Stimulated activated CD4-positive, alpha-beta T cell treated with anti-CD3 and anti-CD28 coated beads, Interleukin-1b, Interleukin-23, amount 100 ng/mL, for 4 hours (primary cell): Measurements from ENCODE around the gene EEA1.

Experiments
- DNase-seq, 2 donors: peaks; one replicate each; pipeline ENCODE4 v3.0.0-alpha.2; 2020; ENCODE audit warnings: low read depth in 2 of 2

The EEA1 gene

DNA sequence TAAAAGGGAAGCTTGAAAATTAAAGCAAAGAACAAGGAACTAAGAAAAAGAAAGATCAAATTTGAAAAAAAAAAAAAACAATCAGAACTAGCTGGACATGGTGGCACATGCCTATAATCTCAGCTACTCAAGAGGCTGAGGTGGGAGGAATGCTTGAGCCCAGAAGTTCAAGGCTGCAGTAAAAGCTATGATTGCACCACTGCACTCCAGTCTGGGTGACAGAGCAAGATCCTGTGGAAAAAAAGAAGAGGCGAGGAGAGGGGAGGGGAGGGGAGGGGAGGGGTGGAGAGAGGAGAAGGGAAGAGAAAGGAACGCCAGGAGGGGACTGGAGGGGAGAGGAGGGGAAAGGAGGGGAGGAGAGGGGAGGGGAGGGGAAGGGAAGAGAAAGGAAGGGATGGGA, 43.0 kb downstream of the EEA1 start:
- DNase-seq: no peak

- DNase-seq: no peak
These were observed 49.3 kb downstream of the EEA1 start for GRCh38 chr12:92879698-92880322.

- DNase-seq: no peak
These were observed 51.2 kb downstream of the EEA1 start for GRCh38 chr12:92877904-92878303.

GRCh38 chr12:92876496-92876895, 52.6 kb downstream of the EEA1 start:
- no peak for DNase-seq

GRCh38 chr12:92871116-92871515, 58.0 kb downstream of the EEA1 start:
- DNase-seq: no peak

GRCh38 chr12:92866418-92866817, 62.7 kb downstream of the EEA1 start:
- DNase-seq: no peak

DNA sequence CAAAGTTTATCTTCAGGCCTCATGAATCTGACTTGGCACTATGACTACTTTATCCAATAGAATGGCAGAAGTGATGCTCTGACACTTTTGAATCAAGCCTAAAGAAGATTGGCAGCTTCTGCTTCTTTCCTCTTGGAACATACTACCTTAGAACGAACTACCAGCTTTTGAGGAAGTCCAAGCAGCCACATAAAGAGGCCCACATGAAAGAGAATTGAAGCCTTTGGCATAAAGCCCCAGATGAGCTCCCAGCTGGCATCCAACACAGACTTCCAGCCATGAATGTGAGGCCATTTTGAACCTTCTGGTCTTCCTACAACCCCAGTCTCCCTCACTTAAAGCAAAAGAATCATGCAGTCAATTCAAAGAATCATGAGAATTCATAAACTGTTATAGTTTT, 65.8 kb downstream of the EEA1 start:
- no peak for DNase-seq

- DNase-seq: no peak
These were observed 67.7 kb downstream of the EEA1 start for GRCh38 chr12:92861381-92861780.

DNA sequence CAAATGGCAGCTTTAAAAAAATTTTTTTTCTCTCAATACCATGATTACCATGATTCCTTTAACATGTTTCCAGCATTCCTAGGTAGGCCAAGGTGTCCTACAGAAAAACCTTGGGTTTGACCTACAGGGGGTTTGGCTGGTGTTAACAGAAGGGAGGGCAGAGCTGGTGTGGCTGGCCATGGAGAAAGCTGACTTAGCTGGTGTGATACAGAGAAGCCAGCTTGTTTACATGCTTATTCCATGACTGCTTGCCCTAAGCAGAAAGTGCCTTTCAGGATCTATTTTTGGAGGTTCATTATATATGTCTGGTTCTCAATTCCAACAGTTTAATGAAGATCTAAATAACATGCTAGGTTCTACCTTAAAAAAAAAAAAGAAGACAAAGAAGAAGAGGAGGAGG, 68.6 kb downstream of the EEA1 start:
- no peak for DNase-seq

- no peak for DNase-seq
These were observed 69.3 kb downstream of the EEA1 start for GRCh38 chr12:92859650-92860386.

- no peak for DNase-seq
These were observed 71.3 kb downstream of the EEA1 start for GRCh38 chr12:92857818-92858217.

DNA sequence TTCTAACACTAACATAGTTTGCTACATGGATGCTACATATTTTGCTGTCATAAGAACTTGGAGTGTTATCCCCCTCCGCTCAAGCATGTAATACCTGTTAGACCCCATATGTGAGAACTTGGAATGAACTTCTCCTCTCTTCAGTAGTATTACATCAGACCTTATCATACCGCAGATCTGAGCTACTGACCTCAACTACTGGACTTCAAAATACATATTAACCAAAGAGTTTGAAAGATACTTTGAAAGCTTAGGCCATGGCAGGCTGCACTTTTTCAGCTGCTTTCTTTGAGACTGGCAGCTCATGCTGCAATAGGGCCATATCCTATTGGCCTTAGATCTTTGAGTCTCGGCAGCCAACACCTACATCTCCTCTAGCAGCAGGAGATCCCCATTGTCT, 74.8 kb downstream of the EEA1 start:
- no peak for DNase-seq

DNA sequence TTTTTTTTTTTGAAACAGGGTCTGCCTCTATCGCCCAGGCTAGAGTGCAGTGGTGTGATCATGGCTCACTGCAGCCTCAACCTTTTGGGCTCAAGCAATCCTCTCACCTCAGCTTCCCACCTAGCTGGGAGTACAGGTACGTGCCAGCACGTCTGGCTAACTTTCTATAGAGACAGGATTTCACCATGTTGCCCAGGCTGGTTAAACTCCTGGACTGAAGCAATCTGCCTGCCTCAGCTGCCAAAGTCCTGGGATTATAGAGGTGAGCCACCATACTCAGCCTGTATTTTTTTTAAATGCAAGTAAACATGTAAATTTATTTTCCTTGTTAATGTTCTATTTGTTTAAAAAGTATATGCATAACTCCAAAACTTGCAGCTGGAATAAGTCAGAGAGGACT, 80.4 kb downstream of the EEA1 start:
- DNase-seq: no peak

DNA sequence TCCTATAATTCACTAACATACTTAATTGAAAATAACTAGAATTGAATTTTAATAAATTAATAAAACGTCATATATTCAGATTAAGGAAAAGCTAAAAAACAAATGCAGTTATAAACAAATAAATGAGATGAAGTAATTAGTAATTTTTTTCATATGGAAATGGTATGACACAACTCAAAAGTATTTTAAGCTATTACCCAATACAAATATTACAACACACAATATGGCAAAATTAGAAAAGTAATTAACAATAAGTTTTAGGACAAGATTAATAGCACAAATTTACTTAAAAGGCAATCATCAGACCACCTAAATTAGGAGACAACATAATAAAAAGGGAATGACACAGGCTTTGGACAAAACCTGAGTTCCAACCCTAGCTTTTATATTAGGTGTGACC, 81.7 kb downstream of the EEA1 start:
- no peak for DNase-seq

DNA sequence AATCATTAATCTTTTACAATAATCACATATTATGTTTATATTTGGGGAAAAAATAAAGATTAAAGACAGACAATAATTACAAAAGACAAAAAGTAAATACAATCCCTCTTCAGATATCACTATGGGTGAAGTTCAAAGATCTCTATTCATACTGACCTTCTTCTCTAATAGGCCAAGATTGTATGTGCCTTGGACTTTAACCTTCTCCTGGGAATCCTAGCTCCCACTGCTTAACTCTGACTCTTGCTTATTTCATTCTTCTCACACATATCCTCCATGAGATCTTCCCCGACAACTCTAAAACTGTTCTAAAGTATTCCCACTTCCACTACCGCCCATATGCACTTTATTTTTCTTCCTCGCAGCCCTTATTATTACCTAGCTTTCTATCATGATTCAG, 83.8 kb downstream of the EEA1 start:
- no peak for DNase-seq

DNA sequence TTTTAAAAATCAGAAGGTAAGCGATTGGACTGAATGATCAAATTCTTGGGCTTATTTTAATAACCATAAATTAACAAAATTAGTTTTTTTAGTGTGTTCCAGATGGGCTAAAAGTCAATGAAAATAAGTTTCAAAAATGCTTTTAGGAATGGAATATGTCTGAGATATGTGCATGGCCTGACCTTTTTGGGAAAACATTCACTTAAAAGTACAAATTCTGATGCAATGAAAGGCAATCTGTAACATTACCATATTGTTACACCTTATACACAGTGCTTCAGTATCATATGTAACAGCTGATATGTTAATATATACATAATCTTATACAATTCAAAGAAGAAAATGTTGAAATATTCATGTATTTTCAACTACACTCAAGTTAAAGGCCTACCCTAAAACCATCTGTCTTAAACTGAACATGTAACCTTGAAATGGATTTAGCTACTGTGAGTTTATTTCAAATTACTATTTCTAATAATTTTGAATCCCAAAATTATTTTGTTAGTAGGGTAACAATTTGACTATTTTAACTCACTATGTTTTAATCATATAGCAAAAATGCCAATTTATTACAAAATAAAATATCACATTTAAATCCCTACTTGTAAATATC, 84.8 kb downstream of the EEA1 start:
- DNase-seq: no peak

DNA sequence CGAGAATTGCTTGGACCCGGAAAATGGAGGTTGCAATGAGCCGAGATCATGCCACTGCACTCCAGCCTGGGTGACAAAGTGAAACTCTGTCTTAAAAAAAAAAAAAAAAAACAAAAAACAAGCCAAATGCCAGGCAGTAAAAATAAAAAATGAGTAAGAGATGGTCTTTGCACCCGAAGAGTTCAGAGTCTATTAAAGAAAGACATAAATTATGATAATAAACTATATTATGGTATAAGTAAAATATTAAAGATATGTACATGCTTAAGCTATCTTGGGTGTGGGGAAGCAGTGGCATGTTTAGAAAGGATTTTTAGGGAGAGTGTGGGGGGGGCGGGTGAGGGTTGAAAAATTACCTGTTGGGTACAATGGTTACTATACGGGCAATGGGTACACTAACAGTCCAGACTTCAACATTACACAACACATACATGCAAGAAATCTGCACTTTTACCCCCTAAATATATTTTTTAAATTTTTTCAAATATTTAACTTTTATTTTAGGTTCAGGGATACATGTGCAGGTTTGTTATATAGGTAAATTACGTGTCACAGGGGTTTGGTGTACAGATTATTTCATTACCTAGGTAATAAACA, 99.3 kb downstream of the EEA1 start:
- DNase-seq: no peak

- no peak for DNase-seq
These were observed 100.5 kb downstream of the EEA1 start for GRCh38 chr12:92828565-92828964.

GRCh38 chr12:92827836-92828431, 101.2 kb downstream of the EEA1 start:
- peak; percentile 3 to 11 for DNase-seq

- no peak for DNase-seq
These were observed 108.0 kb downstream of the EEA1 start for GRCh38 chr12:92821142-92821541.

DNA sequence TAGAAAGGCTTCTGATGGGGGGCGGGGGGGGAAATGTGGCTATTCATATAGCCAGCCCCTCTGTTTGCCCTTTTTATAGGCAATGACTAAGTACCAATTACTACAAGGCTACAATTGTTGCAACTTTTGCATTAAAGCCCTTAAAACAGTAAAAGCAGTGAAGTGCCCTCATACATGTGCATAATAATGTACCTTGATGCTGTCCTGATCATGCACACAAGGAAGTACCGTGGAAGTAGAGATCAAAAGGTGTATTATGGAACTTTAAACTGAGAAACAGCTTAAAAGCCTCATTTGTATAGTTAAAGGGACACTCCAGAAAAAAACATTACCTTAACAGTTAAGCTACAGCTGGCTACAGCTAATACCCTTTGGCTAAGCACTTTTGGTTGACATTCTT, 114.5 kb downstream of the EEA1 start:
- no peak for DNase-seq

DNA sequence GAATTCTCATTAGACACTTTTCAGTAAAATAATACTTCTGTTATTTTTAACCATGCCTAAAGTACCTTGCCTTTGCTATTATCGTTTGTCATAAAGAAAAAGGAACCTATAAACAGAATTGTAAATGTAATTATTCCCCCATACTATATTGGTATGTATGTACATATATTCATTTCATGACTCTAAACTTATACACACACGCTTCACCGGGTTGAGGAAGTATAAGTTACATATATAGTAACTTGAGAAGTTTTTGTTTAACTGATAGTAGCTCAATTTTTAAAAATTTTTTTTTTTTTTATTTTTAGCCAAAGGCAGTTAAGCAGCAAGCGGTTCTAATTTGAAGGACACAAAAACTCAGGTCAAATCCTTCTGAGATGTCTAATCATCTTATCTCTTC, 118.7 kb downstream of the EEA1 start:
- no peak for DNase-seq

DNA sequence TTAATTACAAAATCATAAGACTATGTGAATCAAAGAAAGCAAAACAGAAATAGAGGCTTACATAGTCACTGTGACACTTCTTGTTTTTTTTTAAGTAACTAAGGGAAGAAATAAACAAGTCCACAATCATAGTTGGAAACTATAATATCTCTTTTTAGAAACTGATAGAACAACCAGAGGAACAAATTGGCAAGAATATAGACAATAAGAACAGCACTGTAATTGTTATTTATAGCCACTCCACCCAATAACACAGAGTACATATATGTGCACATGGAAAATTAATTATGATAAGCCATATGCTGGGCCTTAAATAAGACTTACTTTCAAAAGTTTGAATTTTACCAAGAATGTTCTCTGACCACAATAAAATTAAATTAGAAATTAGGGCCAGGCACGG, 125.2 kb downstream of the EEA1 start:
- DNase-seq: no peak
